ENCODE data around the gene ABCA6.

The ABCA6 gene

DNA sequence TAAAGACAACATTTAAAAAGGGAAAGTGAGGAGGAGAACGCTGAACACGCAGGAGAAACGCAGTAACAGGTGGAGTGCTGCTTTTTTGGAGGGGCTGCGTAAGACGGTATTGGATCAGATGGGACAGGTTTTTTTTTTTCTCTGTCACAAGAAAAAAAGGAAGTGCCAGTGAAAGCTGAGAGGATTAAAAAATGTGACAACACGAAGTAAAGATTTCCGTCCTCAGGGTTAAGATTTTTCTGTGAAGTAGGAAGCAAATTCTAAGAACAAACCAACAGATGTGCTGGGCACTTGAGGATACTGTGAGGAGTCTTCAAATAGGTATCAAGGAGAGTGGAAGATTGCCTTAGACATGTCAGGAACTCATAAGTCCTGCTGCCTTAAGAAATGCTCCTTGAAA, 75.2 kb downstream of the ABCA6 start:
- no peaks in the 10 kb centered on the region for H4K20me1 ChIP-seq (ENCODE audit: insufficient read depth, low read length)
- DNase-seq = no peak
- H3K27ac ChIP-seq (ENCODE audit: low read length) = no peak overlapping the region
- no peaks in the 10 kb centered on the region for H3K27me3 ChIP-seq (replicated peaks; ENCODE audit: insufficient read depth, low read length)
- TF ChIP-seq EZH2 (optimal IDR thresholded peaks at IDR 0.05; ENCODE audit: low read depth, low read length) (no peak), EZH2phosphoT487 (IDR thresholded peaks at IDR 0.05; ENCODE audit: low read length) (no peak)
- TF ChIP-seq, protein P1, sequence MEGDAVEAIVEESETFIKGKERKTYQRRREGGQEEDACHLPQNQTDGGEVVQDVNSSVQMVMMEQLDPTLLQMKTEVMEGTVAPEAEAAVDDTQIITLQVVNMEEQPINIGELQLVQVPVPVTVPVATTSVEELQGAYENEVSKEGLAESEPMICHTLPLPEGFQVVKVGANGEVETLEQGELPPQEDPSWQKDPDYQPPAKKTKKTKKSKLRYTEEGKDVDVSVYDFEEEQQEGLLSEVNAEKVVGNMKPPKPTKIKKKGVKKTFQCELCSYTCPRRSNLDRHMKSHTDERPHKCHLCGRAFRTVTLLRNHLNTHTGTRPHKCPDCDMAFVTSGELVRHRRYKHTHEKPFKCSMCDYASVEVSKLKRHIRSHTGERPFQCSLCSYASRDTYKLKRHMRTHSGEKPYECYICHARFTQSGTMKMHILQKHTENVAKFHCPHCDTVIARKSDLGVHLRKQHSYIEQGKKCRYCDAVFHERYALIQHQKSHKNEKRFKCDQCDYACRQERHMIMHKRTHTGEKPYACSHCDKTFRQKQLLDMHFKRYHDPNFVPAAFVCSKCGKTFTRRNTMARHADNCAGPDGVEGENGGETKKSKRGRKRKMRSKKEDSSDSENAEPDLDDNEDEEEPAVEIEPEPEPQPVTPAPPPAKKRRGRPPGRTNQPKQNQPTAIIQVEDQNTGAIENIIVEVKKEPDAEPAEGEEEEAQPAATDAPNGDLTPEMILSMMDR (IDR thresholded peaks at IDR 0.05; ENCODE audit: low read length) = no peak
- H3K9ac ChIP-seq (ENCODE audit: low read length) = no peak overlapping the region
- no peaks in the 10 kb centered on the region for H3K9me2 ChIP-seq (replicated peaks; ENCODE audit: insufficient read depth, low read length)
- no peaks in the 10 kb centered on the region for H3K36me3 ChIP-seq (replicated peaks; ENCODE audit: insufficient read depth, low read length)
- H3K4me3 ChIP-seq (ENCODE audit: low read length) = no peak overlapping the region
- H2AFZ ChIP-seq (ENCODE audit: low read length) = no peak overlapping the region
- no peaks in the 10 kb centered on the region for H3K9me3 ChIP-seq (replicated peaks; ENCODE audit: insufficient read depth, low read length)
- H3K4me2 ChIP-seq (ENCODE audit: low read depth, low read length) = no peak overlapping the region
- no peaks in the 10 kb centered on the region for H3F3A ChIP-seq (ENCODE audit: insufficient read depth, low read length)
- peaks cover 23% of the 10 kb centered on the region for H3K4me1 ChIP-seq (ENCODE audit: low read length)
- no peaks in the 10 kb centered on the region for H3K79me2 ChIP-seq (ENCODE audit: low read length)

DNA sequence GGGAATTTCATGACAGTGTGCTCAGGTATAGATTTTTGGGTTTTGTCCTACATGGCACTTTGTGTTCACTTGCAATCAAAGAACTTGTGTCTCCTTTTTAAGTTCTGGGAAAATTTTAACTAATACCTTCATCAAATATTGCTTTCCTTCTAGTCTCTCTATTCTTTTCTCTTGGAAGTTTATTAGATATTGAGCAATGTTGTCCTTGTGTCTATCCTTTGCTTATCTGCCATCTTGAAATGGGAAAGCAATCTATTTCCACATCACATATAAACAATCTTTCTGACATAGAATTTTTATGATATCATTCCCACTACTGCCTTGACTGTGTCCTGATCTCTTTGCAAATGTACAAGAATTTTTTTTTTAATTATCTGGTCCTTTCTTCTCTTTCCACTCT, 76.6 kb downstream of the ABCA6 start:
- Histone ChIP-seq H3K4me3 (ENCODE audit: low read length) (no peak overlapping the region), H4K20me1 (ENCODE audit: insufficient read depth, low read length) (no peaks in the 10 kb centered on the region), H3K79me2 (ENCODE audit: low read length) (no peaks in the 10 kb centered on the region), H3K9ac (ENCODE audit: low read length) (no peak overlapping the region), H3K4me2 (ENCODE audit: low read depth, low read length) (no peak overlapping the region), H3F3A (ENCODE audit: insufficient read depth, low read length) (no peaks in the 10 kb centered on the region), H3K36me3 (replicated peaks; ENCODE audit: insufficient read depth, low read length) (no peaks in the 10 kb centered on the region), H3K9me2 (replicated peaks; ENCODE audit: insufficient read depth, low read length) (no peaks in the 10 kb centered on the region), H3K9me3 (replicated peaks; ENCODE audit: insufficient read depth, low read length) (no peaks in the 10 kb centered on the region), H3K27ac (ENCODE audit: low read length) (no peak overlapping the region), H2AFZ (ENCODE audit: low read length) (no peak overlapping the region), H3K4me1 (ENCODE audit: low read length) (peaks cover 23% of the 10 kb centered on the region), H3K27me3 (replicated peaks; ENCODE audit: insufficient read depth, low read length) (no peaks in the 10 kb centered on the region)
- TF ChIP-seq EZH2 (optimal IDR thresholded peaks at IDR 0.05; ENCODE audit: low read depth, low read length) = no peak
- TF ChIP-seq, protein P1 (IDR thresholded peaks at IDR 0.05; ENCODE audit: low read length) = no peak
- no peak for TF ChIP-seq EZH2phosphoT487 (IDR thresholded peaks at IDR 0.05; ENCODE audit: low read length)
- no peak for DNase-seq

DNA sequence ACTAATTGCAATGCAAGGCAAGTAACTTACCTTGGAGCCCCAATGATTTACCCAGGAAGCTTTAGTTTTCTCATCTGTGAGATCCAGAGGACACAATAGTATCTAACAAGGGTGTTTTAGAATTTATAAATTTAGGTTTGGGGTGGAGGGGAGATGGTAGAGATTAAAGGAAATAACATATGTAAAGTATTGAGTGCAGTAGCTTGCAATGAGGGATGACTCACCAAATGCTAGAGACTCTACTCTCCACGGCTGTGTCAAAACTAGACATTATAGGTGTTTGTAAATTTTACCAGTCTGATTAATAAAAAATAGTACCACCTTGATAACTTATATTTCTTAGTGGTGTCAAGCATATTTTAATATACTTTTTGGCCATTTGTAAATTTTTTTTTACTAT, 77.2 kb downstream of the ABCA6 start:
- no peak overlapping the region for H3K27ac ChIP-seq (ENCODE audit: low read length)
- no peaks in the 10 kb centered on the region for H3K9me3 ChIP-seq (replicated peaks; ENCODE audit: insufficient read depth, low read length)
- H3K36me3 ChIP-seq (replicated peaks; ENCODE audit: insufficient read depth, low read length) = no peaks in the 10 kb centered on the region
- no peak overlapping the region for H2AFZ ChIP-seq (ENCODE audit: low read length)
- no peak for TF ChIP-seq EZH2 (optimal IDR thresholded peaks at IDR 0.05; ENCODE audit: low read depth, low read length)
- no peak for TF ChIP-seq EZH2phosphoT487 (IDR thresholded peaks at IDR 0.05; ENCODE audit: low read length)
- TF ChIP-seq, protein P1 (IDR thresholded peaks at IDR 0.05; ENCODE audit: low read length) = no peak
- no peak overlapping the region for H3K4me3 ChIP-seq (ENCODE audit: low read length)
- H3K9ac ChIP-seq (ENCODE audit: low read length) = no peak overlapping the region
- no peaks in the 10 kb centered on the region for H4K20me1 ChIP-seq (ENCODE audit: insufficient read depth, low read length)
- no peak overlapping the region for H3K4me2 ChIP-seq (ENCODE audit: low read depth, low read length)
- H3K79me2 ChIP-seq (ENCODE audit: low read length) = no peaks in the 10 kb centered on the region
- no peak for DNase-seq
- no peaks in the 10 kb centered on the region for H3K27me3 ChIP-seq (replicated peaks; ENCODE audit: insufficient read depth, low read length)
- peaks cover 19% of the 10 kb centered on the region for H3K4me1 ChIP-seq (ENCODE audit: low read length)
- no peaks in the 10 kb centered on the region for H3F3A ChIP-seq (ENCODE audit: insufficient read depth, low read length)
- no peaks in the 10 kb centered on the region for H3K9me2 ChIP-seq (replicated peaks; ENCODE audit: insufficient read depth, low read length)
